HG02970 (cell line): Measurements from ENCODE around the gene BAIAP2.
"Not testable (repeated sequence)": the region's sequence is repeated elsewhere in the genome, so short reads cannot be mapped to it uniquely, and the experiment has no call there.

Source experiments
- ATAC-seq: cut with Tn5 transposase; IDR thresholded peaks from one replicate; pipeline ENCODE4 v1.9.1; 2021; ENCODE audit warnings: mild to moderate bottlenecking, moderate library complexity, moderate number of reproducible peaks; ENCODE audit not compliant: unreplicated experiment, low FRiP score

The BAIAP2 gene

GRCh38 chr17:81132770-81133723 is 98.1 kb downstream of the BAIAP2 start:
- ATAC-seq, result no peak

DNA sequence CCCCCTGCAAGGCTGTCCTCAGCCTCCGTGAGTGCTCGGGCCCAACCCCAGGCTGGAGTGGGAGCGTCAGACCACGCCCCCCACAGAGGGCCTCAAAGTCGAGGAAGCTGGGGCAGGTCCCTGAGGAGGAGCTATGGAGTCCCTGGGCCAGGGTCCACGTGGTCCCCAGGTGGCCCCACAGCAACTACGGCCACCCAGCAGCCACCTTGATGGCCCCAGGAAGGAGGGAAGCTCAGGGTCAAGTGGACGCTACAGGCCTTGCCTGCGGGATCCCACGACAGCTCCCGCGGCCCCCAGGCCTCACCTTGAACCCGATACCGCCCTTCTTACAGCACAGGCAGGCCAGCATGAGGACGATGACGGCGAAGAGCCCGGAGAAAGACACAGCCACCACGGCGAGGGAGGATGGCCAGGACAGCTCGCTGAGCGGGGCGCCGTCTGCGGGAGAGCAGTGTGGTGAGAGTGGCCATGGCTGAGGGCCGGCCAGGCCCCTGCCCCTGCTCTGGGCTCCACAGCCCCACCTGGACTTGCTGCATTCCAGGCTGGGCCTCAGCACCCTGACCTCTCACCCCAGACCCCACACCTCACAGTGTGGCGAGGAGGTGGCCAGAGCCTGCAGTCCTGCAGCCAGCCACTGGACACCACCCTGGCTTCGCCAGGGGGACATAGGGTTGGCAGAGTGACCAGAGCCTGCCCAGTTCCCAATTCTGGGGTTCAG is 99.3 kb downstream of the BAIAP2 start:
- ATAC-seq, result no peak

DNA sequence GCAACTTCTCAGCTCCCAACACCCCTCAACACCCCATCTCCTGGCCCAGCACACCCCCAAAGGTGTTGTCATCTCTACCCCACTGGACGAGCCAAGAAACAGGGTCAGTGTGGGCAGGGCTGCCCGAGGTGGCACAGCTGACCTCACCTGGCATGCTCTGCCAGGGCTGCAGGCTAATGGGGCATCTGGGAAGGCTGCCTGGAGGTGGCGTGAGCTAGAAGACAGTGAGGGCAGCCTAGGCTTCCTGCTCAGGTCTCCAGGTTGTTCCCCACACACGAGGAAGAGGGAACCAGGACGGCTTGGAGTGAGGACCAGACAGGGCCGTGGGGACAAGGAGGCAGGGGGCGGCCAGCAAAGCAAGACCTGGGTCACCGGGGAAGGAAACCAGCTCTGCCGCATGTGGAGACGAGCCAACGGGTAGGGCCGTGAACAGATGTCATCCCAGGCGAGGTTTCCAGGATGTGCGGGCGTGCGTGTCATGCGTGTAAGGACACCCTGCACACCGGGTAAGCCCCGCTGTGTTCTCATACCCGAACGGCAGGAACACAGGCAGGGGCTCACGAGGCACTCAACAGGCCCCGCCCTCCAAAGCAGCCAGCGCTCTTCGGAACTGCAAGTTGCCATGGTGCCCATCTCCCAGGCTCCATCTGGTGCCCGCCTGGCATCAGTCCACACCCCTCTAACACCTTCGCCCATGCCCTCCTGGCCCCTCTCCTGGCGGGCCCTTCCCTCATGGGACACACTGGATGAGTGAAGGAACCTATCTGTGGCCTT is 100.7 kb downstream of the BAIAP2 start:
- ATAC-seq, result no peak

DNA sequence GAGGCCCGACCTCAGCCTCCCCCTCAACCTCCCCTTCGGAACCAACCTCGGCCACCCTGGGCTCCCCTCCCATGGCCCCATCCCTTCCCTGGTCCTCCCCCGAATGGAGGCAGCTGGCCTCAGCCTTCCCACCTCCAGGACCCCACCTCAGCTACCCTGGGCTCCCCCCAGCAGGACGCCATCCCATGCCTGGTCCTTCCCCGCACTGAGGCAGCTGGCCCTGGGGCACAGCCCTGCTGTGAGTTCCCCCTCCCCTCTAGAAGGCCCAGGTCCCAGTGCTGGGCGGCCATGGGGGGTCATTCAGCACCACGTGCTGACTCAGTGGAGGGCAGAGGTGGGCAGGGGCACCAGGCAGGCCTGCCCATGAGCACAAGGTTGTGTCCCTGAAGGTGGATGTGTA is 101.4 kb downstream of the BAIAP2 start:
- no peak for ATAC-seq

DNA sequence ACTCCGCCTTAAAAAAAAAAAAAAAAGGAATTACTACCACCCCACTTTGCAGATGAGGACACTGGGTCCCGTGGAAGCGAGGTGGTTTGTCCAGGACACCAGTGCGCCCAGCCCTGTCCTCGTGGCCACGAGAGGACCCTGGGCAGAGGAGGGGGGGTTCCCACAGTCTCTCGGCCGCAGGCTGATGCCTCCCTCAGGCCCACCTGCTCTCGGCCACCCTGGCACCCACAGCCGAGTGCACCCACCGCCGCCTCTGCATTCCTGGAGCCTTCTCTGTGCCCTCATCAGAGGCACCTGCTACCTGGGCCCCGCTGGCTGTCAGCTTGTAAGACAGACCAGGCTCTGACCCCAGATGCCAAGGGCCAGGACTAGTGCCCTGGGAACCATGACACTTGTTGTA is 102.3 kb downstream of the BAIAP2 start:
- ATAC-seq, result no peak

GRCh38 chr17:81138083-81138482 is 103.1 kb downstream of the BAIAP2 start:
- ATAC-seq, result no peak

- no peak for ATAC-seq
Measured at GRCh38 chr17:81138500-81138899, 103.5 kb downstream of the BAIAP2 start.

DNA sequence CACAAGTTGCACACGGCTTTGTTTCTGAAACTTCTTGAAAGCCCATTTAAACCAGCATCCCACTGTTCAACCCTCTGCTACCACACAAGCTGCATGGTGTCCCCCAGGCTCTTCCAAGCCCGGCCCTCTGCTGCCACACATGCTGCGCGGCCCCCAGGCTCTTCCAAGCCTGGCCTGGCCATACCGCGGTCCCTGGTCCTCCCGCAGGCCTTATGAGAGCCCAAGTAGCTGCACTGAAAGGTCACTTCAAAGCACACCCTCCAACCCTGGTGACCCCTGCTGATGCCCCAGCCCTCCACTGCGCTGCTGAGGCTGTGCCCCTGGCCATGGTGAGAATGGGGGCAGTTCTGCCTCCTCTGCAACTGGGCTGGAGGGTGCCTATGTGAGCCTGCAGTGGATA is 104.5 kb downstream of the BAIAP2 start:
- ATAC-seq, result no peak

GRCh38 chr17:81140018-81140417 is 105.1 kb downstream of the BAIAP2 start:
- ATAC-seq, result no peak

DNA sequence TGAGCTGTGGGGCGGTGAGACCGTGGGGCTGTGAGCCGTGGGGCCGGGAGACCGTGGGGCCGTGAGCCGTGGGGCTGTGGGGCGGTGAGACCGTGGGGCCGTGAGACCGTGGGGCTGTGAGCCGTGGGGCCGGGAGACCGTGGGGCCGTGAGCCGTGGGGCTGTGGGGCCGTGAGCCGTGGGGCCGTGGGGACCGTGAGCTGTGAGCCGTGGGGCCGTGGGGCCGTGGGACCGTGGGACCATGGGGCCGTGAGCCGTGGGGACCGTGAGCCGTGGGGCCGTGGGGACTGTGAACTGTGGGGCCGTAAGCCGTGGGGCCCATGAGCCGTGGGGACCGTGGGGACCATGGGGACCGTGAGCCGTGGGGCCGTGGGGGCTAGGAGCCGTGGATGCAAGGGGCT is 105.7 kb downstream of the BAIAP2 start:
- ATAC-seq, result no peak

DNA sequence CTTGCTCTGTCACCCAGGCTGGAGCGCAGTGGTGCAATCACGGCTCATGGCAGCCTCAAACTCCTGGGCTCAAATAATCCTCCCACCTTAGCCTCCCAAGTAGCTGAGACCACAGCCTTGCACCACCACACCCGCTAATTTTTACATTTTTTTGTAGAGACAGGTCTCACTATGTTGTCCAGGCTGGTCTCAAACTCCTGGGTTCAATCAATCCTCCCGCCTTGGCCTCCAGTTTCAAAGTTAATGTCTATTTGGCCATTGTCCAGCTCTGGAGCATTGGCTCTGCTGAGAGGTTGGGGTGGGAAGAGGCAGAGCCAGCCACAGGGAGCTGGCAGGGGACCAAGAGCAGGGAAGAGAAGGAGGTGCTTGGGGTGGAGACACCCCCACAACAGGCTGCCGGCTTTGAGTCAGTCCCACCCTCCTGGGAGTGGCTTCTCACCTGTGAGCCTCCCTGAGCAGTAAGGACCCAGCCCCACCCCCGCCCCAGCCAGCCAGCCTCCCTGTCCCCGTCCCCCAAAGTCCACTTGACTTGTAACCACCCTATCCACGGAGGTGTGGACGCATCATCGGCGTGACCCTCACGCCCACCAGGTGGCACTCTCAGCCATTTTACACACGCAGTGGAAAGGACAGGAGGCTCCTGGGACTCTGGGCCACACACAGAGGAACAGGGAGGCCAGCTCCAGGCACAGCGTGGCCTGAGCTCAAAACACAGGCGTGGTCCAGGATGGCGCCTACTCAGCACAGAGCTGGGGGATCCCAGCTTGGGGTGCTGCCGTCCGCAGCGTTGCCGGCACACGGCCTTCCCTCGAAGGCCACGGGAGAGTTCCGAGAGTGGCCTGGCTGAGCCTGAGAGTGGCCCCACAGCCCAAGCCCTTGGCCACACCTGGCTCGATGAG is 107.6 kb downstream of the BAIAP2 start:
- no peak for ATAC-seq

DNA sequence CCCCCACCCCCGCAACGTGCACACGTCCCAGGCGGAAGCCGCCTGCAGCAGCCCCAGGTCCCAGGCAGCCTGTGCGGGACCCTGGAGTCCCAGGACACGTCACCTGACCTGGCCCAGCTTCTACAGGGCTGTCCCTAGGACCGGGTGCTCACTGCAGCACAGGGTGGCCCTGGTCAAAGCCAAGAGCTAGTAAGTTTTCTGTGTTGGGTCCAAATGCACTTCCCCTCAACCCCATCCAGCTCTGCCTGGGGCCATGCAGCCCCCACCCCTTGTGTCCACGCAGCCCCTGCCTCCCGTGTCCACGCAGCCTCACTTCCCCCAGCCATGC is 108.2 kb downstream of the BAIAP2 start:
- ATAC-seq, result no peak

- no peak for ATAC-seq
Measured at GRCh38 chr17:81143717-81144422, 108.9 kb downstream of the BAIAP2 start.

DNA sequence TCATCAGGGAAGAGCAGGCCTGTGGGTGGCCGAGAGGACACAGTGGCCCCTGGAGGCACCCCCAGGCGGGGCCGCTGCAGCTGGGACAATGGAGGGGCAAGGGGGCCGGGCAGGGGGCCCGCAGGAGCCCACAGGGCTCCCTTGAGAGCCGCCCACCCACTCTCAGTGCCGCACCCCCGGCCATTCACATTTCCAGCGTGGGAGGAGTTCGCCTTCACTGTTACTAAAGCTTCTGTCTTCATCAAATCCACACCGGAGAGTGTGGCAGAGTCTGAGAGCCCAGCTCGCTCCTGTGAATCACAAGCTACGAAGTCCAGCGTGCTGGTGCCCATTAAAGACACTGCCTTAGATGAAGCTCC is 109.5 kb downstream of the BAIAP2 start:
- ATAC-seq, result no peak

DNA sequence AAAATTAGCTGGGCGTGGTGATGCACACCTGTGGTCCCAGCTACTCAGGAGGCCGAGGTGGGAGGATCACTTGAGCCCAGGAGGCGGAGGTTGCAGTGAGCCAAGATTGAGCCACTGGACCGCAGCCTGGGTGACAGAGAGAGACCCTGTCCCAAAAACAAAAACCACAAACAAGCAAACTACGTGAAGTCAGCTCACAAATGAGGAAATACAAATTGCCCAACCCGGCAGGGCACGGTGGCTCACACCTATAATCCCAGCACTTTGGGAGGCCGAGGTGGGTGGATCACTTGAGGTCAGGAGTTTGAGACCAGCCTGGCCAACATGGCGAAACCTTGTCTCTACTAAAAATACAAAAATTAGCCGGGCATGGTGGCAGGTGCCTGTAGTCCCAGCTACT is 111.3 kb downstream of the BAIAP2 start:
- ATAC-seq, result not testable (repeated sequence)

- no peak for ATAC-seq
Measured at GRCh38 chr17:81147701-81148100, 112.8 kb downstream of the BAIAP2 start.

DNA sequence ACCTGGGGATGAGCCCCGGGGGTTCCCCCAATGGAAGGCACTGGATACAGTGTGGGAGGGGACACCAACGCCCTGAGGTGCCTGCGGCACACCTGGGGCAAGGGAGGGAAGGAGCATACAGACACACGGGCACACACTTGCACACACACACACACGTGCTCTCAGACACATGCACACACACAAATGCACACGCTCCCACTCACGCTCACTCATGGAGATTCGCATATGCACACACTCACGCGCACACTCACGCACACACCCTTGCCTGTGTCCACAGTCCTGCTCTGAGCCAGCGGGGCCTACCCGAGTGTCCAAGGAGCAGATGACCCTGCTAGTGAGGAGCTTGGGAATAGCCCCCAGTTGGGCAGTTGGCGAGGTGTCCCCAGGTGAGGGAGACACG is 113.6 kb downstream of the BAIAP2 start:
- ATAC-seq, result no peak

GRCh38 chr17:81148986-81149533 is 114.1 kb downstream of the BAIAP2 start:
- no peak for ATAC-seq

- no peak for ATAC-seq
Measured at GRCh38 chr17:81150377-81151077, 115.6 kb downstream of the BAIAP2 start.
